Midbrain (tissue), 1 donor: Measurements from ENCODE around the gene GALNT12.

Experiments used
- DNase-seq: peaks from one replicate; lab custom pipeline; 2025; lab: John Stamatoyannopoulos, UW

The GALNT12 gene

GRCh38 chr9:98781588-98782383 lies 25.7 kb upstream of the GALNT12 start:
- no peak for DNase-seq

GRCh38 chr9:98783518-98784226 lies 23.8 kb upstream of the GALNT12 start:
- DNase-seq, result no peak

GRCh38 chr9:98784831-98785806 lies 22.4 kb upstream of the GALNT12 start:
- no peak for DNase-seq

- no peak for DNase-seq
Measured at GRCh38 chr9:98786750-98787510, 20.5 kb upstream of the GALNT12 start.

- no peak for DNase-seq
Measured at GRCh38 chr9:98787766-98788335, 19.6 kb upstream of the GALNT12 start.

GRCh38 chr9:98789483-98790133 lies 17.9 kb upstream of the GALNT12 start:
- no peak for DNase-seq

GRCh38 chr9:98790134-98790841 lies 17.2 kb upstream of the GALNT12 start:
- no peak for DNase-seq

- DNase-seq, result peak; percentile 79
Measured at GRCh38 chr9:98790842-98791607, 16.4 kb upstream of the GALNT12 start.

GRCh38 chr9:98791608-98792490 lies 15.6 kb upstream of the GALNT12 start:
- no peak for DNase-seq

- no peak for DNase-seq
Measured at GRCh38 chr9:98793031-98793430, 14.4 kb upstream of the GALNT12 start.

GRCh38 chr9:98794802-98795201 lies 12.7 kb upstream of the GALNT12 start:
- no peak for DNase-seq

GRCh38 chr9:98795295-98795955 lies 12.0 kb upstream of the GALNT12 start:
- DNase-seq, result no peak

- no peak for DNase-seq
Measured at GRCh38 chr9:98795970-98796363, 11.5 kb upstream of the GALNT12 start.

GRCh38 chr9:98796364-98797101 lies 10.9 kb upstream of the GALNT12 start, which contains the start of gene ANKS6:
ANKS6 (minus strand) TSS chr9:98796555; CDS start chr9:98796491, 64 bp downstream.
- peak; percentile 74 for DNase-seq

GRCh38 chr9:98797491-98797890 lies 10.0 kb upstream of the GALNT12 start:
- no peak for DNase-seq

GRCh38 chr9:98798254-98798653 lies 9.2 kb upstream of the GALNT12 start:
- DNase-seq, result no peak

- DNase-seq, result no peak
Measured at GRCh38 chr9:98801561-98801960, 5.9 kb upstream of the GALNT12 start.
